ENCODE results near the gene LDLR.

Gene LDLR

DNA sequence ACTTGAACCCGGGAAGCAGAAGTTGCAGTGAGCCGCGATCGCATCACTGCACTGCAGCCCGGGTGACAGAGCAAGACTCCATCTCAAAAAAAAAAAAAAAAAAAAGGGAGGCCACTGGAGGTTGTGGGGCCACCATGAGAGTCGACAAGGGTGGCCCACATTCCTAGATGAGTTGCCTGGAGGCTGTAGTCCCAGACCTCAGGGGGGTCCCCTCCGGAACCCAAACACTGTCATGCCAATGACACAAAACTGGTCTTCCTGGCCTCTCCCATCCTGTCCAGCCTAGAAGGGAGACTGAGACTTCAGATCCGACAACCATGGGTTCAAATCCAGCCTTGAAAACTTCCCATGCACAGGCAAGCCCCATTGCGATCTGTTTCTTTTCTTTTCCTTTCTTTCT lies 51.6 kb downstream of the LDLR start:
- Histone ChIP-seq H3K9me2 (replicated peaks; ENCODE audit: insufficient read depth, low read length) (no peaks in the 10 kb centered on the region), H3K9me3 (ENCODE audit: insufficient read depth, low read length) (no peaks in the 10 kb centered on the region), H3K27ac (ENCODE audit: low read depth, low read length) (no peak overlapping the region), H2AFZ (ENCODE audit: low read depth, low read length, severe bottlenecking) (no peak overlapping the region), H4K20me1 (ENCODE audit: low read depth, low read length) (no peaks in the 10 kb centered on the region), H3K9ac (ENCODE audit: low read length) (no peak overlapping the region), H3K4me2 (ENCODE audit: low read depth, low read length, poor library complexity, severe bottlenecking) (no peak overlapping the region), H3K27me3 (ENCODE audit: low read length) (no peaks in the 10 kb centered on the region), H3F3A (ENCODE audit: insufficient read depth) (peaks cover 9% of the 10 kb centered on the region), H3K79me2 (ENCODE audit: insufficient read depth, low read length) (no peaks in the 10 kb centered on the region), H3K4me3 (ENCODE audit: insufficient read depth, low read length, poor library complexity, severe bottlenecking) (no peak overlapping the region), H3K36me3 (ENCODE audit: low read length) (0 out of 2 replicates have a peak, but pooled peaks cover 4% of the 10 kb centered on the region)
- TF ChIP-seq, protein P1, sequence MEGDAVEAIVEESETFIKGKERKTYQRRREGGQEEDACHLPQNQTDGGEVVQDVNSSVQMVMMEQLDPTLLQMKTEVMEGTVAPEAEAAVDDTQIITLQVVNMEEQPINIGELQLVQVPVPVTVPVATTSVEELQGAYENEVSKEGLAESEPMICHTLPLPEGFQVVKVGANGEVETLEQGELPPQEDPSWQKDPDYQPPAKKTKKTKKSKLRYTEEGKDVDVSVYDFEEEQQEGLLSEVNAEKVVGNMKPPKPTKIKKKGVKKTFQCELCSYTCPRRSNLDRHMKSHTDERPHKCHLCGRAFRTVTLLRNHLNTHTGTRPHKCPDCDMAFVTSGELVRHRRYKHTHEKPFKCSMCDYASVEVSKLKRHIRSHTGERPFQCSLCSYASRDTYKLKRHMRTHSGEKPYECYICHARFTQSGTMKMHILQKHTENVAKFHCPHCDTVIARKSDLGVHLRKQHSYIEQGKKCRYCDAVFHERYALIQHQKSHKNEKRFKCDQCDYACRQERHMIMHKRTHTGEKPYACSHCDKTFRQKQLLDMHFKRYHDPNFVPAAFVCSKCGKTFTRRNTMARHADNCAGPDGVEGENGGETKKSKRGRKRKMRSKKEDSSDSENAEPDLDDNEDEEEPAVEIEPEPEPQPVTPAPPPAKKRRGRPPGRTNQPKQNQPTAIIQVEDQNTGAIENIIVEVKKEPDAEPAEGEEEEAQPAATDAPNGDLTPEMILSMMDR (IDR thresholded peaks at IDR 0.05; ENCODE audit: insufficient read depth, low read length, poor library complexity, severe bottlenecking), result no peak
- no peak for TF ChIP-seq EZH2phosphoT487 (conservative IDR thresholded peaks at IDR 0.05; ENCODE audit: low read length)

DNA sequence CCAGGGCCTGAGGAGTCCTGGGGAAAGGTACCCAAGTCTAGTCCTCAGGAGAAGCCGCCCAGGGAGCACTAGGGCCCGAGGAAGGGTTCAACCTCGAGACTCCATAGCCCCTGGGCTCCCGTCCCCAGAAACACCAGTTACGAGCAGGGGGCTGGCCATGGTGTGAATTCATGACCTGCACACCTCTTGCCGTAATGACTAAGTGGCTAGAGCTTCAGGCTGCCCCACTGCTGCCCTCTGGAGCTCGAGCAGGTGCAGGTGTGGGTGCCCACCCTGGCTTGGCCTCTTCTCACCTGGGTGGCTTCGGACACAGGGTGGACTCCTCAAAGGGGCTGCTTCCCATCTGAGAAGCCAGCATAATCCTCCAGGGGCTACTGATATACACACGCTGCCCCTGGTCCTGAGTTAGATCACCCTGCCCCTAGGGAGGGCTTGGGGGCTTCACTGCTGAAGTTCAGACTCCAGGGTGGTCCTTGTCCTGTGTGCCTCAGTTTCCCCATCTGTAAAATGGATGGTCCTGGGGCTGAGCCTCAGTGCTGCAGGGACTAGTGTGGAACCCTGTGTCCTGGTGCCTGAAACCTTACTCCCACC lies 52.8 kb downstream of the LDLR start:
- Histone ChIP-seq H3K4me2 (ENCODE audit: low read depth, low read length, poor library complexity, severe bottlenecking) (no peak overlapping the region), H4K20me1 (ENCODE audit: low read depth, low read length) (no peaks in the 10 kb centered on the region), H2AFZ (ENCODE audit: low read depth, low read length, severe bottlenecking) (no peak overlapping the region), H3K27me3 (ENCODE audit: low read length) (no peaks in the 10 kb centered on the region), H3K79me2 (ENCODE audit: insufficient read depth, low read length) (no peaks in the 10 kb centered on the region), H3K9me2 (replicated peaks; ENCODE audit: insufficient read depth, low read length) (no peaks in the 10 kb centered on the region), H3K4me3 (ENCODE audit: insufficient read depth, low read length, poor library complexity, severe bottlenecking) (no peak overlapping the region), H3F3A (ENCODE audit: insufficient read depth) (peaks cover 7% of the 10 kb centered on the region; the same call in 1 of the 2 replicates), H3K9me3 (ENCODE audit: insufficient read depth, low read length) (no peaks in the 10 kb centered on the region), H3K27ac (ENCODE audit: low read depth, low read length) (no peak overlapping the region), H3K36me3 (ENCODE audit: low read length) (0 out of 2 replicates have a peak, but pooled peaks cover 7% of the 10 kb centered on the region), H3K9ac (ENCODE audit: low read length) (no peak overlapping the region)
- no peak for TF ChIP-seq EZH2phosphoT487 (conservative IDR thresholded peaks at IDR 0.05; ENCODE audit: low read length)
- TF ChIP-seq, protein P1 (IDR thresholded peaks at IDR 0.05; ENCODE audit: insufficient read depth, low read length, poor library complexity, severe bottlenecking), result no peak

- TF ChIP-seq EZH2phosphoT487 (conservative IDR thresholded peaks at IDR 0.05; ENCODE audit: low read length), result no peak
- TF ChIP-seq, protein P1 (IDR thresholded peaks at IDR 0.05; ENCODE audit: insufficient read depth, low read length, poor library complexity, severe bottlenecking), result no peak
- Histone ChIP-seq H3K27me3 (ENCODE audit: low read length) (no peaks in the 10 kb centered on the region), H3K27ac (ENCODE audit: low read depth, low read length) (no peak overlapping the region), H3K4me3 (ENCODE audit: insufficient read depth, low read length, poor library complexity, severe bottlenecking) (no peak overlapping the region), H3K9me3 (ENCODE audit: insufficient read depth, low read length) (no peaks in the 10 kb centered on the region), H3K4me2 (ENCODE audit: low read depth, low read length, poor library complexity, severe bottlenecking) (no peak overlapping the region), H2AFZ (ENCODE audit: low read depth, low read length, severe bottlenecking) (no peak overlapping the region), H3K9me2 (replicated peaks; ENCODE audit: insufficient read depth, low read length) (no peaks in the 10 kb centered on the region), H3K9ac (ENCODE audit: low read length) (no peak overlapping the region), H3K79me2 (ENCODE audit: insufficient read depth, low read length) (no peaks in the 10 kb centered on the region), H3K36me3 (ENCODE audit: low read length) (peaks cover 7% of the 10 kb centered on the region; the same call in 1 of the 2 replicates), H4K20me1 (ENCODE audit: low read depth, low read length) (no peaks in the 10 kb centered on the region), H3F3A (ENCODE audit: insufficient read depth) (peaks cover 7% of the 10 kb centered on the region; the same call in 1 of the 2 replicates)
Measured at GRCh38 chr19:11142528-11143171, 53.4 kb downstream of the LDLR start.

Data from SU-DHL-6 (cell line).